Measurements from ENCODE around the gene SSBP3.

GRCh38 chr1:54225378-54225777, 180.8 kb downstream of the SSBP3 start:
- TF ChIP-seq POLR2AphosphoS5 (IDR thresholded peaks at IDR 0.05; ENCODE audit: borderline replicate concordance, low read depth, low read length) (no peak), EZH2 (IDR thresholded peaks at IDR 0.05) (no peak)
